ENCODE results near the gene PPP1R37. TPM values are rescaled to one million over a fixed set of nuclear protein-coding genes. Genes with fewer than 3 reads are reported as not detected.
"Not testable (repeated sequence)": the region's sequence is repeated elsewhere in the genome, so short reads cannot be mapped to it uniquely, and the experiment has no call there.

PPP1R37 gene
- total RNA-seq, 1 donor from 2014 or later = 18.2 TPM

DNA sequence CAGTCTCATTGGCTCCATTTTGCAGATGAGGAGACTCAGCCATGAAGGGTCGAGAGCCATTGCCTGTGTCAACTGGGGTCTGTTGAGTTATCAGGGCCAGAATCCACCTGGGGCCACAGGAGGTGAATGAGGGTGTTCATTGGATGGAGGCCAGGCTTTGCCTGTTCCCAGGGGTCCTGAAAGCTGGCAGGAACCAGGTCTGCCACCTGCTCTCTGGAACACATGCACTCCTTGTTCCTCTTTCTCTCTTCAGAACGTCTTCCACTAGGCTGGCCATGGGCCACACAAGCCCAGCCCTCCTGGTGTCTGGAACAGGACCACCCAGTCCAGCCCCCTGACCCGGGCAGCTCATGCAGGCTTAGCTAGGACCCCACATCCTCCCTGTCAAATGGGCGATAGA is 21.1 kb downstream of the PPP1R37 start:
- DNase-seq (ENCODE audit: low read depth in 2 of 2) = no peak

DNA sequence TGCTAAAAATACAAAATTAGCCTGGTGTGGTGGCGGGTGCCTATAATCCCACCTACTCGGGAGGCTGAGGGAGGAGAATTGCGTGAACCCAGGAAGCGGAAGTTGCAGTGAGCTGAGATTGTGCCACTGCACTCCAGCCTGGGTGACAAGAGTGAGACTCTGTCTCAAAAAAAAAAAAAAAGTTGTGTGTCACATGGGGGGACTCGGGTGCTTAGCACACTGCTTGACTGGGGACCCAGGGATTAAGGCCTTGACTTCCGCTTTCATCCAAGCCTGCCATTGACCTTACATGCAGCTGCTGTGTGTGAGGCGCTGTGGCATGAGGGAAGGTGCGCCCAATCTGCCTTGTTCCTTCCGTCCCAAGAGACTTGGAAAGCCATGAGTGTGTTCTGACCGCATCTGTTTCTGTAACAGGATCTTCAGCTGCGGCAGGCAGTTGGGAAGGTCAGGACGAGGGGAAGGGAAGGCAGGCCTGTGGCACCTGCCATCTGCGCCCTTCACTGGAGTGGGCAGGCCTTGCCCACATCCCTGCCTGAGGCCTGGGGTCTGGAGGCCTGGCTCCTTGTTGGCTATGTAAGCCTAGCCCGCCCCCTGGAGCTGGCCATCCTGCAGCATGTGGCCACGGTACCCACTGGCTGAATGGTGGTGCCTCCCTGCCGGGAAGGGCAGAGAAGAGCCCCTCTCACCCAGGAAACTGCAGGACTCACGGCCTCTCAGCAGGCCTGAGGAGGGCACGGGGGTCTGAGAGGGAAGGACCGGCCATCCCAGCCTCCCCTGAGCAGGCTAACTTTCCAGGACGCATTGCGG is 23.0 kb downstream of the PPP1R37 start:
- no peak for DNase-seq (ENCODE audit: low read depth in 2 of 2)

DNA sequence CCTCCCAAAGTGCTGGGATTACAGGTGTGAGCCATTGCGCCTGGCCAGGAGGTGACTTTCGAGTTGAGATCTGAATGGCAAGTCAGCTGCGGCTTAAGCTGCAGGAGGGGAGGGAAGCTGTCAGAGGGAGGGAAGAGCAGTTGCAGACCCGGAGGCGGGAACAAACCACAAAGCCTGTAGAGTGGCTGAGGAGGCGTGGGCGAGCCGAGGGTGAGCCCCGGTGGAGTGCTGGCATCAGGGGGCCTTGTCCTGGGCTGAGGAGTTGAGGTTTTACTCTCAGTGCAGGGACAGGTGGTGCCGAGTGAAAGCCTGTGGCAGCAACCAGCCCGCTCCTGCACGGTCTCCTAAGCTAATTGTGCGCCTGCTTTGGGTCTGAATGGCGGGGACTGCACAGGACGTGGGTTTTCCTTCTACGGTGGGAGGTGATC is 24.2 kb downstream of the PPP1R37 start:
- DNase-seq (ENCODE audit: low read depth in 2 of 2) = no peak

GRCh38 chr19:45117671-45118070 is 24.7 kb downstream of the PPP1R37 start:
- DNase-seq (ENCODE audit: low read depth in 2 of 2) = no peak

DNA sequence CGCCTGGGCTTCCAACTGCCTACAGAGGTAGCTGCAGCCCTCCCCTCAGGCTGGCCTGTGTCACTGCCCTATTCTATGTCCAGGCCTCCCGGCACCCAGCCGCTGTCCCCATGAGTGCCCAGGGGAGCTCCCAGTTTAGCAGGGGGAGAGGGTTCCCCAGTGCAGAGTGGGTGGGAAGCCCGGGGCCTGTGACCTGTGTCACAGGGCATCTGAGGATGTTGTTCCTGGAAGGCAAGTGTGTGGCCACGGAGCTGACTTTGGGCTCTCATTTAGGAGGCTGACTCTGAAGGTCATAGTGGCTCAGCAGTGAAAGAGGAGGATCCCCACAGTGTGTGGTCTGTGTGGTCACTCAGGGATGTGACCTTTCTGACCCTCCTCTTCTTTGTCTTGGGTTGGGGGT is 25.1 kb downstream of the PPP1R37 start:
- no peak for DNase-seq (ENCODE audit: low read depth in 2 of 2)

DNA sequence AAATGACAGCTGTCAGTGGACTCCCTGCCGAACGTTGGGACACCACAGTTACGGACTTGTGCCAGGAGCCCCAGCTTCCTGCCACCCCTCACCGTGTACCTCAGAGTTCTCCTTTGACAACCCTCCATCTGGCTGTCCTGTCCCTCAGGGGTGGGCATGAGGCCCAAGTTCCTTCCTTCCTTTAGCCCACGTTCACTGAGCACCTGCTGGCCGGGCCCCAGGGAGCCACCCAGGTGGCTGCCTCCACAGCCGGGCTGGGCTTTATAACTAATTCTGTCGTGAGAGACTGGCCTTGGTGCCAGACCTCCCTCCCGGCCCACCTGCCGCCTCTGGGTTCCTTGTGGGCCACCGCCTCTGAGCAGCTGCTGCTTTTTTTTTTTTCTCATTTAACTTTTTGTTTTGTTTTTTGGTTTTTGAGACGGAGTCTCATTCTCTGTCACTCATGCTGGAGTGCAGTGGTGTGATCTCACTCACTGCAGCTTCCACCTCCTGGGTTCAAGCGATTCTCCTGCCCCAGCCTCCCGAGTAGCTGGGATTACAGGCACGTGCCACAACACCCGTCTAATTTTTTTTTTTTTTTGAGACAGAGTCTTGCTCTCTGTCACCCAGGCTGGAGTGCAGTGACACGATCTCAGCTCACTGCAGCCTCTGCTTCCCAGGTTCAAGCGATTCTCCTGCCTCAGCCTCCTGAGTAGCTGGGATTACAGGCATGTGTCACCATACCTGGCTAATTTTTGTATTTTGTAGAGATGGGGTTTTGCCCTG is 25.8 kb downstream of the PPP1R37 start:
- not testable (repeated sequence) for DNase-seq (ENCODE audit: low read depth in 2 of 2)

DNA sequence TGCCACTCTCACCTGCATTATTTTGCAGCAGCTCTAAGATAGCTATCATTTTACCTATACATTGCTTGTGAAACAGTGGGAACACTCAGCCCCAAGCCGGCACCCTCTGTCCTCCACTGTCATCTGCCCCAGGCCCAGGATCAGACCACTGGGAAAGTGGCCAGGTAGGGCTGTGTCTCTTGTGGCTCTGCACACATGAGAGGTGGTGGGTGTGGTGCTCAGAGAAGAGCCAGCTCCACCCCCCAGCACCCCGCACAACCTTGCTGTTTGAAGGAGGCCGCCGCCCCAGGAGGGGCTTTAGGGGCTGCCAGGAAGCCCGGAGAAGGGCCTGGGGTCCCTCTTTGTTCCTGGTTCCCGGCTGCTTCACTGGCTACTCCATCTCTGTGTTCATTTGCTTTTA is 26.6 kb downstream of the PPP1R37 start:
- DNase-seq (ENCODE audit: low read depth in 2 of 2) = no peak

- no peak for DNase-seq (ENCODE audit: low read depth in 2 of 2)
Observed at GRCh38 chr19:45121827-45122345, 28.9 kb downstream of the PPP1R37 start.

- DNase-seq (ENCODE audit: low read depth in 2 of 2) = no peak
Observed at GRCh38 chr19:45122832-45123231, 29.9 kb downstream of the PPP1R37 start.

GRCh38 chr19:45123440-45123850 is 30.5 kb downstream of the PPP1R37 start:
- DNase-seq (ENCODE audit: low read depth in 2 of 2) = no peak

DNA sequence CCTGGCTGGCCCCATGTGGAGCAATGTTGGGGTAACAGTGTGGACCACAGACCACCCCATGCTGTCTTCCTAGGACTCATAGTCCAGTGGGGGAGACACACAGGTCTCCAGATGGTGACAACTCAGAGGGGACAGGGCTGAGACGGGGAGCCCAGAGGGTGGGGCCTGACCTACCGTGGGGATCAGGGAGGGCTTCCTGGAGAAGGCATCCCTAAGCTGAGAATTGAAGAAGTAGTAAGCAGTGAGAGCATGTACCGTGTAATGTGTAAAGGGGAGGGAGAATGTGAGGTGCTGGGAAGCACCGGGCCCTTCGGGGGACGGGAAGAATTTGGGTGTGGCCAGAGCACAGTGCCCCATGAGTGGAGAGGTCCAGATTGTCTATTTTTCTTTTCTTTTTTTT is 31.0 kb downstream of the PPP1R37 start:
- DNase-seq (ENCODE audit: low read depth in 2 of 2) = no peak

DNA sequence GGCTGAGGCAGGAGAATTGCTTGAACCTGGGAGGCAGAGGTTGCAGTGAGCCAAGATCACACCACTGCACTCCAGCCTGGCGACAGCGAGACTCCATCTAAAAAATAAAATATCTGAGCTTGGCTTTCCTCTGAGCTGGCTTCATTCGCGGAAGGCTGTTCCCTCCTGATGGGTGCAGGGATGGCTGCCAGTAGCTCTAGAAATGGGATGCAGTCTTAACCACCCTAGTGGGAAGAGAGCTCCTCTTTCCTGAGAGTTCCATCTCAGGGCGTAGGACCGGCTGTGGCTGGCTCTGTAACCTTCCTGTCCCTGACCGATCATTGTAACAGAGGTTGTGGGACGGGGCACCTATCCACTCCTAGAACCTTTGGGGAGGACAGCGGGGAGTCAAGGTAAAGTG is 32.4 kb downstream of the PPP1R37 start:
- no peak for DNase-seq (ENCODE audit: low read depth in 2 of 2)

DNA sequence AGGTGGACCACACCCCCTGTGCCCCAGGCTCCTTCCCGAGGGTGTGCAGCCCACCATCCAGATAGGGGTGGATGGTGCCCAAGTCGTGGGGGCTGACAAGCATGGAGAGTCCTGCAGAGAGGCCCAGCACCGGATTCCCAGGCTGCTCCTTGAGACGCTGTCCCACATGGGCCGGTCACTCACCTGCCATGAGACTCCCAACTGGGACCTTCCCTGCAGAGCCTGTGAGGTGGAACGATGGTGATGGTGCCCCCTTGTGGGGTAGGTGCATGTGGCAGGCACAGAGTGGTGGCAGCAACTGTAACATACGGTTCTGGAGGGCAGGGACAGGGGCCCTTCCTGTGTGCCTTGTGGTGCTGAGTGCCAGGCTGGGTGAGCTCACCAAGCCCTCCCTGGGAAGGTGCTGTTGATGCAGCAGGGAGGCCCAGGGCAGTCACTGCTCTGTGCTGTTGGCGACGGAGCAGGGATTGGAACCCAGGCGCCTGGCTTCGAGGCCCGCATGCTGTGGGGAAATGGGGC is 33.1 kb downstream of the PPP1R37 start:
- peak; percentile 41 to 64 for DNase-seq (ENCODE audit: low read depth in 2 of 2)

DNA sequence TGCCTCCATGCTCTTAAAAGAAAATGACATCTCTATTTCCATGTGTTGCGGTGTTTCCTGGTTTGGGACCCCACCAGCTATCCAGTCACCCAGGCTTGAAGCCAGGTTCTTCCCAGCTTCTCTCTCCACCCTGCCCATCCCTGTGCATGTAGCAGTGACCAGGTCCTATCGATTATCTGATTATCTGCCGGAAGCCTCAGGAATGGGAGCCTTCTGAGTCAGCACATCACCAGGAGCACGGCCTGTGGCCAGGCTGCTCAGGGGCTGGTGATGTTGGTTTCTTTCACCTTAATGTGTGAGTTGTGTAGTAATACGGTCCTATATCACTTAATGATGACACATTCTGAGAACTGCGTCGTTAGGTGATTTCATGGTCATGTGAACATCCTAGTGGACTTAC is 33.7 kb downstream of the PPP1R37 start:
- DNase-seq (ENCODE audit: low read depth in 2 of 2) = no peak

- DNase-seq (ENCODE audit: low read depth in 2 of 2) = no peak
Observed at GRCh38 chr19:45128146-45128545, 35.2 kb downstream of the PPP1R37 start.

DNA sequence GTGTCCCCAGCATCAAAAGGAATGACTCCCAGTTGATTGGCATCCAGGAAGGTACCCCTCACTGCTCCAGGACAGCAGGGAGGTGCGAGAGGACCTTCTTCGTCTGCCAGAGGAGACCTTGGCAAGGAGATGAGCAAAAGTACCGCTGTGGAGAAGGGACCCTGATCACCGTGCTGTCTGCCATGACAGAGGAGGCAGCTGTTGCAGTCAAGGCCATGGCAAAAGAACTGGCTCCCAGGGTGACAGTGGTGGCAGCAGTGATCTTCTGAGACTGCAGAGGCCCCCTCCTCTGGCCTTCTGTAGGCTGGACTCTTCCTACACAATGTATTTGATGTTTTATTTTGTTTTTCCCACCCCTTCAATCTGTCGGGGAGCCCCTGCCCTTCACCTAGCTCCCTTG is 35.8 kb downstream of the PPP1R37 start:
- no peak for DNase-seq (ENCODE audit: low read depth in 2 of 2)

DNA sequence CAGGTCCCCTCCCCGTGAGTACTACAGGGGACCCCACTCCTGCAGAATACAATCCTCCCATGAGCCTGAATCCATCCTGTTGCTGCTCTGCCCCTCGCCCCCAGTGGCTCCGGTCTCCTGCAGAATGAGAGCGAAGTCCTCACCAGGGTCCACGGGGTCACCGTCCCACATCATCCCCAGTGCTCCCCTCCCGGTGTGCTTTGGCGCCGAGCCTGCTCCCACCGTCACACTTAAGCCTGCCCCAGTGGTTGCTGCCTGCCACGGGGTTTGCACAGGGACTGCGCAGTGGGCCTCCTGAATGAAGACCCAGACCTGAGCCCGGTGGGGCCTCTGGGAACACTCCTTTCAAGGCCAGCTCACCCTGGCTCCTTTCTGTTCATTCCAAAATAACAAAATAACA is 37.3 kb downstream of the PPP1R37 start:
- DNase-seq (ENCODE audit: low read depth in 2 of 2) = no peak

DNA sequence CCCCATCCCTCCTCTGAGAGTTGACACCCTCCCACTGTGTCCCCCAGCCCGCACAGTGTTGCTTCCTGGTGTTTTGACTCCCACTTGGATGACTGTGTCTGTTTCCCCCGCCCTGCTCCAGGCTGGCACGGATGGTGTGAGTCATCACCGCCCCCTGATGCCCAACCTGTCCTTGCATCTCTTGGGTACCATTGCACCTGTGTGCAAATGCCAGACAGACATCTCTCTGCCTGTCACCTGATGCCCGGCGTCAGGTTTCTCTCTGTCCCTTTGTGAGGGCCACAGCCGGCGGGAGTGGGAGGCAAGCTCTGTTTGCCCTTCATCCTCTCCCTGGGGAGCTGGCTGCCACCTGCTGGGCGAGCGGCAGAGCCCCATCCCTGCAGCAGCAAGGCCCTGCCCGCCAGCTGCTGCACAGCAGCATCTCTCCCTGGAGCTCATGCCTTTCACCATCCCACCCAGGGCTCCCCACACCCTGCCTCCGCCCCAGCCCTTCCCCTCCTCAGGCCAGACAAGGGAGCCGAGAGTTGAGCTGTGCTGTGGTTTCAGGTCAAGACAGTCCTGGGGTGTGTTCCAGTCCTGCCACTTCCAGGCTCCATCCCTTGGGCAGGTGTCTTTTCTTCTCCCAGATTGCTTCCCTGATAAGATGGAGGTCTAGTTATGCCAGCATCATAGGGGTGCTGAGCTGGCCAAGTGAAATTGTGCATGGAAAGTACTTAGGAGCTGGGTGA is 38.1 kb downstream of the PPP1R37 start:
- DNase-seq (ENCODE audit: low read depth in 2 of 2) = peak in 1 of 2 donors; percentile 43

- DNase-seq (ENCODE audit: low read depth in 2 of 2) = no peak
Observed at GRCh38 chr19:45133661-45134060, 40.7 kb downstream of the PPP1R37 start.

- no peak for DNase-seq (ENCODE audit: low read depth in 2 of 2)
Observed at GRCh38 chr19:45135176-45135885, 42.4 kb downstream of the PPP1R37 start.

Measured in dermis microvascular lymphatic vessel endothelial cell (primary cell).